ENCODE measurements around the gene FNDC5. TPM values are rescaled to one million over a fixed set of nuclear protein-coding genes. Genes with fewer than 3 reads are reported as not detected.

Gene FNDC5
- total RNA-seq, 1 donor from 2014 or later: not detected

DNA sequence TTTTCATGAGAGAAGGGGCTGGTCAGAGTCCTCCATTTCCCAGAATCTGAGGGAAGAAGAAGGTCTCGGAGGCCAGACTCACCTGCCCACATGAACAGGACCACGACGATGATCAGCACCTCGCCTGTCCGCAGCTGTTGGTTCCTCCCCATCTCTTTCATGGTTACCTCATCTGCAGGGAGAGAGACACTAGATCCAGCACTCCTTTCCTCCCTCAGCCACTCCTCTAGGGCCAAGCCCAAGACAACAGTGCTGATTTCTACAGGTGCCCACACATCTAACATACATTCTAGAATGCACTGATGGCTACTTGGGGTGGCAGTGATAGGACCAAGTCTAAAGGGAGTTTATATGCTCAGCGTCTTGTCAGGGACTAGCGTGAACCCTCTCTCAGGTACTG is 3.0 kb downstream of the FNDC5 start:
- TF ChIP-seq, protein P1, sequence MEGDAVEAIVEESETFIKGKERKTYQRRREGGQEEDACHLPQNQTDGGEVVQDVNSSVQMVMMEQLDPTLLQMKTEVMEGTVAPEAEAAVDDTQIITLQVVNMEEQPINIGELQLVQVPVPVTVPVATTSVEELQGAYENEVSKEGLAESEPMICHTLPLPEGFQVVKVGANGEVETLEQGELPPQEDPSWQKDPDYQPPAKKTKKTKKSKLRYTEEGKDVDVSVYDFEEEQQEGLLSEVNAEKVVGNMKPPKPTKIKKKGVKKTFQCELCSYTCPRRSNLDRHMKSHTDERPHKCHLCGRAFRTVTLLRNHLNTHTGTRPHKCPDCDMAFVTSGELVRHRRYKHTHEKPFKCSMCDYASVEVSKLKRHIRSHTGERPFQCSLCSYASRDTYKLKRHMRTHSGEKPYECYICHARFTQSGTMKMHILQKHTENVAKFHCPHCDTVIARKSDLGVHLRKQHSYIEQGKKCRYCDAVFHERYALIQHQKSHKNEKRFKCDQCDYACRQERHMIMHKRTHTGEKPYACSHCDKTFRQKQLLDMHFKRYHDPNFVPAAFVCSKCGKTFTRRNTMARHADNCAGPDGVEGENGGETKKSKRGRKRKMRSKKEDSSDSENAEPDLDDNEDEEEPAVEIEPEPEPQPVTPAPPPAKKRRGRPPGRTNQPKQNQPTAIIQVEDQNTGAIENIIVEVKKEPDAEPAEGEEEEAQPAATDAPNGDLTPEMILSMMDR (IDR thresholded peaks at IDR 0.05; ENCODE audit: insufficient read depth, low read length, severe bottlenecking): no peak

DNA sequence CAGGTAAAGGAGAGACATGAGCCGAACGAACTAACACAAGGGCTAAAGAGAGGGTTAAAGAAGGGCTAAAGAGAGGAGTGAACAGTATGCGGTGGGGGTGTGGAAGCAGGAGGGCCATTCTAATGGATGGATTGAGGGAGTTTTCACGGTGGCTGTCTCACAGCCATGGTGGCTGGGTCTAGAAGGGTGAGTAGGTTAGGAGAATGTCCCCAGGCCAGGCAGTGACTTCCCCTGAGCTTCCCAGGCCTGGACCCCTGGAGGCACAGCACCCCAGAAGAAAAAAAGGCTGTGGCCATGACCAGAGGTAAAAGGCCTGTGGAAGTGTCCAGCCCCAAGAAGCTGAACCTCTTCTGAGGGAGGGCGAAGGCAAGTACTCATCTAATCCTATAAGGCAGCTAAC is 3.6 kb downstream of the FNDC5 start:
- DNase-seq (ENCODE audit: low read depth) (no peak), FAIRE-seq (no peak)
- TF ChIP-seq, protein P1 (IDR thresholded peaks at IDR 0.05; ENCODE audit: insufficient read depth, low read length, severe bottlenecking): no peak

More for the DNA sequence above, 3.0 kb downstream of the FNDC5 start:
- Histone ChIP-seq H3K4me3 (ENCODE audit: low read depth, low read length) (no peak overlapping the region), H3K27me3 (ENCODE audit: control insufficient read depth, insufficient read depth, low read length) (peaks cover 8% of the 10 kb centered on the region), H3K36me3 (ENCODE audit: control insufficient read depth, insufficient read depth, low read length) (peaks cover 3% of the 10 kb centered on the region)
- FAIRE-seq (no peak), DNase-seq (ENCODE audit: low read depth) (no peak)

DNA sequence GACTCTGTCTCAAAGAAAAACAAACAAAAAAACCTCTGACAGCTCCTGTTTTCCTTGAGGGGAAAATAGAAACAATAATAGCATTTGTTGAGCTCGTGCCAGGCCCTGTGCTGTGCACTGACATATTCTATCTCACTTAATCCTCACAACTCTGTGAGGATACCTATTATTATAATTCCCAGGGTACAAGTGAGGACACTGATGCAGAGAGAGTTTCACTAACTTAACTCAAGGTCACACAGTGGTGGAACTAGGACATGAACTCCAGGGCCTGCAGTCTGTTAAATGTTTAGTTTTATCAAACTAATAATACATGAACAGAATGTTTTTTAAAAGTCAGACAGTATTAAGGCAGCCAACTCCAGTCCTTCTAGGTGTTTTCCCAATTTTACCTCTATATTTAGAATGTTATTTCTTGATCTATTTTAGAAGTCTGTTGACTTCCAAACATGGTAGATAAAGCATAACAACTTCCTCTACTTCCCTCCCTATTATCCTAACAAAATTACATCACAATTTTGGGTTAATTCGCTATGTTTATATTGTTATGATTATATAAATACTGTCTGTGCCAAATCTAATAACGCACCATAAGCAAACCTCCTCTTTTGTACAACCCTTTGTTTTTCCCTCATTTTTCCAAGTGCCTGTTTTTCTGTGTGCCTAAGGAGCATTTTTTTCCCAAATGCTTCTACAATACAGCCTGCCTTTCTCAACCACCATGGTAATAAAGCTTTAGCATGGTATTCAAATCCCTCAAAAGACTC is 4.9 kb downstream of the FNDC5 start:
- TF ChIP-seq, protein P1 (IDR thresholded peaks at IDR 0.05; ENCODE audit: insufficient read depth, low read length, severe bottlenecking): no peak
- no peak for DNase-seq (ENCODE audit: low read depth)
- H3K36me3 ChIP-seq (ENCODE audit: control insufficient read depth, insufficient read depth, low read length): peaks cover 4% of the 10 kb centered on the region
- no peak overlapping the region for H3K4me3 ChIP-seq (ENCODE audit: low read depth, low read length)
- H3K27me3 ChIP-seq (ENCODE audit: control insufficient read depth, insufficient read depth, low read length): no peaks in the 10 kb centered on the region
- no peak for FAIRE-seq

More for the DNA sequence above, 3.6 kb downstream of the FNDC5 start:
- peaks cover 8% of the 10 kb centered on the region for H3K27me3 ChIP-seq (ENCODE audit: control insufficient read depth, insufficient read depth, low read length)
- no peak overlapping the region for H3K4me3 ChIP-seq (ENCODE audit: low read depth, low read length)
- peaks cover 4% of the 10 kb centered on the region for H3K36me3 ChIP-seq (ENCODE audit: control insufficient read depth, insufficient read depth, low read length)

DNA sequence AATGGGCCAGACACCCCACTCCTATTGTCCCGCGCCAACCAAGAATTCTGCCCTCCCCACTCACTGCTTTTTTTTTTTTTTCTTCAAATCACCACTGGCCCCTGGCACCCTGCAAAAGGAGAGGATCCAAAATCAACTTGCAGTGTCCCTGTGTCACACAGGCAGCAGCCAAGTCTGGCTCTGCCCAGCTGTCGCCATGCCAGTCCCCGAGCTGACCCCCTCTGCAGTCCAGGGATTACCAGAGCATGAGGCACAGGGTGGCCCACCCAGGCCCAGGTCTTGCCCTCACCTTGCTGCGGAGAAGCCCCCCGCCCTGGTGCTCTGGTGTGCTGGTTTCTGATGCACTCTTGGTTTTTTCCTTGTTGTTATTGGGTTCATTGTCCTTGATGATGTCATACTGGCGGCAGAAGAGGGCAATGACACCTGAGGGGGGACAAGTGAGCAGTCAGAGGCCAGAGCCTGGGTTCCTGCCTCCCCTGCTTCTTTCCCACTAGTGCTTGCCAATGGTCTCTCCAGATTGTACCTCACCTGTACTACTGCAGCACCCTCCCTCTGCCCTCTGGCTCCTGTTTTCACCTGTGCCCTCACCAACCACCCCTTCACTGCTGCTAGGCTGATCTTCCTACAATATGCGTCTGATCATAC is 6.2 kb downstream of the FNDC5 start:
- no peak for DNase-seq (ENCODE audit: low read depth)

DNA sequence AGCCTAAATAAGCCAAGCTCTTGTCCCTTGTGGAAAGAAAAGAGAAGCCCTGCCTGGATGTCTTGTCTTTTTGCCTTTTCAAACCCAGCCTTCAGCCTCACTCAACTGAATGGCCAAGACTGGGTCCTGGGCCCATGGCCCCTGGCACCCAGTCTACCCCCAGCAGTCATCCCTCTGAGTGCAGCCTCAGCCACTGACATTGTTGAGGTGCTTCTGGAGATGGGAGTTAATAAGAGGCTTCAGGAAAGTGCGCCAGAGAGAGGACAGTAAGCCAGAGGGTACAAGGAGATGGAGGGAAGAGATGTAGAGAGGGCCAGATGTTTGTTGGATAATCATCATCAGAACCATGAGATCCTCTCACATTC is 6.8 kb downstream of the FNDC5 start:
- H3K27me3 ChIP-seq (ENCODE audit: control insufficient read depth, insufficient read depth, low read length): no peaks in the 10 kb centered on the region
- no peak for DNase-seq (ENCODE audit: low read depth)
- peaks cover 4% of the 10 kb centered on the region for H3K36me3 ChIP-seq (ENCODE audit: control insufficient read depth, insufficient read depth, low read length)
- TF ChIP-seq, protein P1 (IDR thresholded peaks at IDR 0.05; ENCODE audit: insufficient read depth, low read length, severe bottlenecking): no peak
- no peak overlapping the region for H3K4me3 ChIP-seq (ENCODE audit: low read depth, low read length)
- FAIRE-seq: peak; percentile 77

More for the DNA sequence above, 6.2 kb downstream of the FNDC5 start:
- Histone ChIP-seq H3K4me3 (ENCODE audit: low read depth, low read length) (no peak overlapping the region), H3K27me3 (ENCODE audit: control insufficient read depth, insufficient read depth, low read length) (no peaks in the 10 kb centered on the region), H3K36me3 (ENCODE audit: control insufficient read depth, insufficient read depth, low read length) (peaks cover 4% of the 10 kb centered on the region)
- FAIRE-seq: no peak
- TF ChIP-seq, protein P1 (IDR thresholded peaks at IDR 0.05; ENCODE audit: insufficient read depth, low read length, severe bottlenecking): no peak
